Loucy (cell line): ENCODE data around the gene HTR5A.

ENCODE experiments used
- H2AFZ ChIP-seq: fragments of 200-600 bp; sonication (generic); 2 replicates; pipeline ENCODE4 v1.6.0; 2016; ENCODE audit warnings: antibody characterized with exemption, mild to moderate bottlenecking, low read length, moderate library complexity
- H3F3A ChIP-seq: fragments of 200-600 bp; 2 replicates; pipeline ENCODE4 v1.6.0; 2016; ENCODE audit warnings: antibody characterized with exemption, low read depth, mild to moderate bottlenecking
- H3K27me3 ChIP-seq: fragments of 200-600 bp; sonication (generic); 2 replicates; pipeline ENCODE4 v1.6.1; 2014; ENCODE audit warnings: low read length, mild to moderate bottlenecking; ENCODE audit not compliant: insufficient read depth, poor library complexity, severe bottlenecking
- H3K36me3 ChIP-seq: fragments of 200-600 bp; sonication (generic); 2 replicates; pipeline ENCODE4 v1.6.1; 2016; ENCODE audit warnings: low read length; ENCODE audit not compliant: insufficient read depth
- H3K4me1 ChIP-seq: fragments of 200-600 bp; sonication (generic); 2 replicates; pipeline ENCODE4 v1.5.1; 2014; ENCODE audit warnings: low read length, mild to moderate bottlenecking; ENCODE audit not compliant: insufficient read depth, poor library complexity, severe bottlenecking
- H3K4me2 ChIP-seq: fragments of 200-600 bp; sonication (generic); 2 replicates; pipeline ENCODE4 v1.6.0; 2014; ENCODE audit warnings: antibody characterized with exemption, low read length, low read depth, mild to moderate bottlenecking; ENCODE audit not compliant: poor library complexity, severe bottlenecking
- H3K4me3 ChIP-seq: fragments of 200-600 bp; sonication (generic); 2 replicates; pipeline ENCODE4 v1.5.1; 2014; ENCODE audit warnings: low read length, mild to moderate bottlenecking, mixed read lengths; ENCODE audit not compliant: poor library complexity, severe bottlenecking
- H3K79me2 ChIP-seq: fragments of 200-600 bp; sonication (generic); 2 replicates; pipeline ENCODE4 v1.6.1; 2014; ENCODE audit warnings: low read length; ENCODE audit not compliant: insufficient read depth
- H3K9ac ChIP-seq: fragments of 200-600 bp; sonication (generic); 2 replicates; pipeline ENCODE4 v1.6.0; 2014; ENCODE audit warnings: mild to moderate bottlenecking, low read depth, low read length, moderate library complexity; ENCODE audit not compliant: poor library complexity, severe bottlenecking
- H3K9me2 ChIP-seq: fragments of 200-600 bp; sonication (generic); replicated peaks from 2 replicates; pipeline ENCODE4 v1.6.1; 2016; ENCODE audit warnings: low read depth, low read length, mixed read lengths
- H3K9me3 ChIP-seq: fragments of 200-600 bp; sonication (generic); 2 replicates; pipeline ENCODE4 v1.6.1; 2014; ENCODE audit warnings: mild to moderate bottlenecking, antibody characterized with exemption, low read length, low read depth; ENCODE audit not compliant: insufficient read depth
- H4K20me1 ChIP-seq: fragments of 200-600 bp; sonication (generic); 2 replicates; pipeline ENCODE4 v1.6.0; 2014; ENCODE audit warnings: antibody characterized with exemption, low read length, mild to moderate bottlenecking; ENCODE audit not compliant: insufficient read depth, poor library complexity, severe bottlenecking
- EZH2phosphoT487 ChIP-seq: fragments of 200-600 bp; IDR thresholded peaks from 2 replicates; pipeline ENCODE4 v1.6.1; 2018; ENCODE audit warnings: antibody characterized with exemption, mild to moderate bottlenecking, moderate library complexity, borderline replicate concordance
- TF ChIP-seq, protein P1 (sequence below): fragments of 200-600 bp; sonication (generic); conservative IDR thresholded peaks from 2 replicates; pipeline ENCODE4 v1.5.1; 2014; ENCODE audit warnings: mild to moderate bottlenecking, antibody characterized with exemption, low read length

Gene HTR5A

DNA sequence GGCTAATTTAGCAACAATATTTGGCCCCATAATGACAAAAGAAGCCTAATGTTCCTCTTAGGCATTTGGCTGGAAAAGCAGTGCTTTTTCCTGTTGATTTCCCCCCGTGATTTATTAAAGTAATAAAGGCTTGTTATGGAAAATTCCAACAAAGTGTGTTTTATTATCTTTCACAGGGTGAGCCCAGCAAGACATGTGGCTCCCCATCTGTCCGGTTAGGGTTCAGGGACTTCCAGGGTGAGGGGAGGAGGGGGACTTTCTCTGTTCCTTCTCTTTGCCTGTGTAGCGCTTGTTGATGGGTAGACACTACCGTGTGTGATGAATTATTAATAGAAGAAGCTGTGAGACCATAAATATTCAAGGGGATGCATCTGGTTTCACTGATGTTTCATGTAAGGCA lies 39.0 kb downstream of the HTR5A start:
- TF ChIP-seq EZH2phosphoT487 = no peak
- TF ChIP-seq, protein P1, sequence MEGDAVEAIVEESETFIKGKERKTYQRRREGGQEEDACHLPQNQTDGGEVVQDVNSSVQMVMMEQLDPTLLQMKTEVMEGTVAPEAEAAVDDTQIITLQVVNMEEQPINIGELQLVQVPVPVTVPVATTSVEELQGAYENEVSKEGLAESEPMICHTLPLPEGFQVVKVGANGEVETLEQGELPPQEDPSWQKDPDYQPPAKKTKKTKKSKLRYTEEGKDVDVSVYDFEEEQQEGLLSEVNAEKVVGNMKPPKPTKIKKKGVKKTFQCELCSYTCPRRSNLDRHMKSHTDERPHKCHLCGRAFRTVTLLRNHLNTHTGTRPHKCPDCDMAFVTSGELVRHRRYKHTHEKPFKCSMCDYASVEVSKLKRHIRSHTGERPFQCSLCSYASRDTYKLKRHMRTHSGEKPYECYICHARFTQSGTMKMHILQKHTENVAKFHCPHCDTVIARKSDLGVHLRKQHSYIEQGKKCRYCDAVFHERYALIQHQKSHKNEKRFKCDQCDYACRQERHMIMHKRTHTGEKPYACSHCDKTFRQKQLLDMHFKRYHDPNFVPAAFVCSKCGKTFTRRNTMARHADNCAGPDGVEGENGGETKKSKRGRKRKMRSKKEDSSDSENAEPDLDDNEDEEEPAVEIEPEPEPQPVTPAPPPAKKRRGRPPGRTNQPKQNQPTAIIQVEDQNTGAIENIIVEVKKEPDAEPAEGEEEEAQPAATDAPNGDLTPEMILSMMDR = no peak
- no peaks in the 10 kb centered on the region for H3K9me3 ChIP-seq
- H3K4me2 ChIP-seq = no peak overlapping the region
- no peaks in the 10 kb centered on the region for H3K79me2 ChIP-seq
- no peak overlapping the region for H3K4me3 ChIP-seq
- H2AFZ ChIP-seq = no peak overlapping the region
- no peaks in the 10 kb centered on the region for H3K4me1 ChIP-seq
- no peaks in the 10 kb centered on the region for H3F3A ChIP-seq
- no peak overlapping the region for H3K9ac ChIP-seq
- no peaks in the 10 kb centered on the region for H3K36me3 ChIP-seq
- H4K20me1 ChIP-seq = no peaks in the 10 kb centered on the region
- no peaks in the 10 kb centered on the region for H3K9me2 ChIP-seq
- H3K27me3 ChIP-seq = no peaks in the 10 kb centered on the region

DNA sequence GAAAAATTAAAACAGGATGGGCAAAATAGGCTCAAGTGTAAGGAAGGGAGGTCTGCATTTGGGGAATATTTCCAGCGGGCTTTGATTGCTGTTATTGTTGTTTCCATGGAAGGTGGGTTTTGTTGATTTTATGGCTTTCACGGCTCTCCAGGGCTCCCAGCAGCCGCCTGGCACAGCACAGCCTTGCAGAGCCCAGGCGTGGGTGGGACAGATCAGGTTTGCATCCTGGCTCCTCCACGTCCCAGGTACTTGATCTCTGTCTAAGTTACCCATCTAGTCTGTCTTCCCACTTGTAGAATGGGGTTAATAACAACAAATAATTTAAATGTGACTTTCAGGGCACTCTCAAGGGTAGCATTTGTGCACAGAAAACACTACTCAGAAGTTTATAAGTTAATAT lies 45.2 kb downstream of the HTR5A start:
- TF ChIP-seq, protein P1 = no peak
- no peak for TF ChIP-seq EZH2phosphoT487
- Histone ChIP-seq H3K9ac (no peak overlapping the region), H3K4me1 (no peaks in the 10 kb centered on the region), H2AFZ (no peak overlapping the region), H3K27me3 (no peaks in the 10 kb centered on the region), H3K9me3 (peaks cover 3% of the 10 kb centered on the region; the same call in 1 of the 2 replicates), H4K20me1 (no peaks in the 10 kb centered on the region), H3K36me3 (no peaks in the 10 kb centered on the region), H3K9me2 (no peaks in the 10 kb centered on the region), H3F3A (no peaks in the 10 kb centered on the region), H3K4me3 (no peak overlapping the region), H3K4me2 (no peak overlapping the region), H3K79me2 (no peaks in the 10 kb centered on the region)

DNA sequence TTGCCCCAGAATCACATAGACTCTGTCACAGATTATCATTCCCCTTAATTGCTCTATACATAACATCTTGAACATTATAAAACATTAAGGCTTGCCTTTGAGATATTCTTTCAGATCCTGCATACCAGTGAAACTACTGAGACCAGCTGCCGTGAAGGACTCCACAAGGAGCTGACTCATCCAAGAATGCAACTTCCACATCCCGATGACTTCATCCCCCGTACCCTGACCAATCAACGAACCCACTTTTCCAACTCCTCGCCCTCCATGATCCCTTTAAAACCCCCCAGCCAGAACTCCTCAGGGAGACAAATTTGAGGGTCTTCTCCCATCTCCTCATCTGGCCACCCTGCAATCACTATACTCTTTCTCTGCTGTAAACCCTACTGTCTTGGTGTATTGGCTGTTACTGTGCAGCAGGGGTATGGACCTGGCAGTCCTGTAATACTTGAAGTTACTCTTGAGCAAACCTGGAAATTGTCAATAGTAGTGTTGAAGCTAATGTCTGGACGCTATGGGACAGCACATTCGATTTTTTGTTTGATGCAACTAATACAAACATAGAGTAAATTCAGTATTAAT lies 49.8 kb downstream of the HTR5A start:
- H3K4me3 ChIP-seq = no peak overlapping the region
- no peaks in the 10 kb centered on the region for H3K27me3 ChIP-seq
- H3K36me3 ChIP-seq = no peaks in the 10 kb centered on the region
- no peaks in the 10 kb centered on the region for H3K9me2 ChIP-seq
- TF ChIP-seq, protein P1 = no peak
- no peak for TF ChIP-seq EZH2phosphoT487
- H3K9me3 ChIP-seq = peaks cover 6% of the 10 kb centered on the region; the same call in 1 of the 2 replicates
- H2AFZ ChIP-seq = no peak overlapping the region
- H3K9ac ChIP-seq = no peak overlapping the region
- no peaks in the 10 kb centered on the region for H4K20me1 ChIP-seq
- no peaks in the 10 kb centered on the region for H3K4me1 ChIP-seq
- no peaks in the 10 kb centered on the region for H3K79me2 ChIP-seq
- H3K4me2 ChIP-seq = no peak overlapping the region
- no peaks in the 10 kb centered on the region for H3F3A ChIP-seq
